HFF-Myc (cell line): ENCODE measurements around the gene PEAR1.

ENCODE experiments used
- DNase-seq: peaks from one replicate; pipeline ENCODE4 v3.0.0-alpha.2; 2011; ENCODE audit warnings: low read depth; ENCODE audit errors: extremely low read depth
- H3K4me3 ChIP-seq: replicated peaks from 2 replicates; pipeline ENCODE4 v1.5.1; 2011; ENCODE audit warnings: low read depth, mild to moderate bottlenecking, control low read depth, low read length
- CTCF ChIP-seq: IDR thresholded peaks from 2 replicates; pipeline ENCODE4 v1.5.1; 2012; ENCODE audit warnings: mild to moderate bottlenecking, low read depth, low read length, control low read depth; ENCODE audit errors: missing control alignments

Gene PEAR1

GRCh38 chr1:156854634-156855033, 38.9 kb upstream of the PEAR1 start:
- DNase-seq: no peak

GRCh38 chr1:156856282-156856785, 37.2 kb upstream of the PEAR1 start:
- H3K4me3 ChIP-seq: no peak overlapping the region
- no peak for TF ChIP-seq CTCF
- no peak for DNase-seq

More at GRCh38 chr1:156854634-156855033, 38.9 kb upstream of the PEAR1 start:
- H3K4me3 ChIP-seq: no peak overlapping the region
- TF ChIP-seq CTCF: no peak

- no peak for DNase-seq
- TF ChIP-seq CTCF: no peak
- H3K4me3 ChIP-seq: no peak overlapping the region
These were observed 36.0 kb upstream of the PEAR1 start for GRCh38 chr1:156857532-156857931.

GRCh38 chr1:156858555-156858956, 35.0 kb upstream of the PEAR1 start:
- H3K4me3 ChIP-seq: no peak overlapping the region
- TF ChIP-seq CTCF: no peak
- DNase-seq: no peak

GRCh38 chr1:156858959-156859522, 34.5 kb upstream of the PEAR1 start, which contains the start of gene INSRR:
TSS of gene INSRR (minus strand) at chr1:156859117. CDS start at chr1:156858621, 496 bp downstream.
- DNase-seq: no peak
- H3K4me3 ChIP-seq: peak within 1 kb of the TSS; percentile 28
- no peak for TF ChIP-seq CTCF

- no peak for DNase-seq
- TF ChIP-seq CTCF: no peak
- H3K4me3 ChIP-seq: peak overlapping the region; percentile 28
These were observed 33.9 kb upstream of the PEAR1 start for GRCh38 chr1:156859523-156860112.
